ENCODE data around the gene ORC1.

- no peak for TF ChIP-seq CTCF (optimal IDR thresholded peaks at IDR 0.05 in 1 of 3, IDR thresholded peaks at IDR 0.05 in 1 of 3, conservative IDR thresholded peaks at IDR 0.05 in 1 of 3; ENCODE audit: extremely low read depth in 1 of 3, insufficient read depth in 2 of 3, low read length in 3 of 3)
- TF ChIP-seq EZH2 (IDR thresholded peaks at IDR 0.05; ENCODE audit: low read length) = no peak
These were observed 19.5 kb upstream of the ORC1 start for GRCh38 chr1:52423771-52424170.

Data from keratinocyte (primary cell).